Measurements from ENCODE around the gene UBXN11. TPM values are rescaled to one million over a fixed set of nuclear protein-coding genes. Genes with fewer than 3 reads are reported as not detected.

The UBXN11 gene
- total RNA-seq, 8 experiments from 2014 or later: 5.0 to 28.2 (median 13.7) TPM

GRCh38 chr1:26259578-26259977 lies 46.9 kb downstream of the UBXN11 start:
- no peak for ATAC-seq (replicated peaks in 6 of 8)
- in situ Hi-C loops (cut with MboI; ENCODE audit: low pct_unique_long_range_greater_than_20kb in 2 of 9, low sequenced_read_pairs in 9 of 9, unreplicated experiment in 9 of 9): no loop called here
- no peak overlapping the region for H3K4me3 ChIP-seq
- no peak overlapping the region for H3K27ac ChIP-seq
- no peaks in the 10 kb centered on the region for H3K4me1 ChIP-seq (replicated peaks in 1 of 2)
- 67 to 100% (median 97%) methylated on average over 2 to 5 of the region's 5 CpGs for WGBS, 10 experiments

GRCh38 chr1:26259005-26259404 lies 47.4 kb downstream of the UBXN11 start:
- Histone ChIP-seq H3K27ac (no peak overlapping the region), H3K4me1 (replicated peaks in 1 of 2) (no peaks in the 10 kb centered on the region), H3K4me3 (no peak overlapping the region)
- WGBS, 10 experiments: 71 to 100% (median 93%) methylated on average over 1 to 2 of the region's 2 CpGs; no CpG with 5 or more reads in 2 of the 10 experiments
- in situ Hi-C loops (cut with MboI; ENCODE audit: low pct_unique_long_range_greater_than_20kb in 2 of 9, low sequenced_read_pairs in 9 of 9, unreplicated experiment in 9 of 9): no loop called here
- no peak for ATAC-seq (replicated peaks in 6 of 8)

GRCh38 chr1:26257222-26257621 lies 49.2 kb downstream of the UBXN11 start:
- in situ Hi-C loops (cut with MboI; ENCODE audit: low pct_unique_long_range_greater_than_20kb in 2 of 9, low sequenced_read_pairs in 9 of 9, unreplicated experiment in 9 of 9): no loop called here
- ATAC-seq (replicated peaks in 6 of 8): no peak
- Histone ChIP-seq H3K4me3 (no peak overlapping the region), H3K27ac (no peak overlapping the region), H3K4me1 (replicated peaks in 1 of 2) (no peaks in the 10 kb centered on the region)
- 100% methylated on average over 1 to 2 of the region's 2 CpGs; no CpG with 5 or more reads in 6 of the 10 experiments for WGBS, 10 experiments

DNA sequence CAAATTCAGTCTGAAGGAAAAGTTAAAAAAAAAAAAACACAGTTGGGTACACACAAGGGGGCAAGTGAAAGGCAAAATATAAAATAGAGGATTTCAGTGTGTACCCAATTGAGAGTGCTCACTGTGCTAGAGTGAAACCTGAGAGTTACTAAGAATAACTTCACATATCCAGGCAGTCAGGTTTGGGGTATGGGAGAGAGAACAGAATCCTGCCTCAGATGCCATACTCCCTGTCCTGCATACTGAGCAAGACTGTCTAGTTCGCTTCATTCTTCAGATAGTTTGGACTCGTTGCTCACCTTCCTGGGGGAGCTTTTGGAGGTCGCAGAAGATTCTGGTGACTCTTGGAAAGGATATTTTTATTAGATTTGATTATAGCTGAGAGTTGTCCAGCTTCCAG lies 52.0 kb downstream of the UBXN11 start:
- Histone ChIP-seq H3K27ac (no peak overlapping the region), H3K4me1 (replicated peaks in 1 of 2) (no peaks in the 10 kb centered on the region), H3K4me3 (no peak overlapping the region)
- no peak for ATAC-seq (replicated peaks in 6 of 8)
- in situ Hi-C loops (cut with MboI; ENCODE audit: low pct_unique_long_range_greater_than_20kb in 2 of 9, low sequenced_read_pairs in 9 of 9, unreplicated experiment in 9 of 9): no loop called here
- WGBS, 10 experiments: 88 to 100% (median 96%) methylated on average over 1 to 3 of the region's 3 CpGs; no CpG with 5 or more reads in 3 of the 10 experiments

DNA sequence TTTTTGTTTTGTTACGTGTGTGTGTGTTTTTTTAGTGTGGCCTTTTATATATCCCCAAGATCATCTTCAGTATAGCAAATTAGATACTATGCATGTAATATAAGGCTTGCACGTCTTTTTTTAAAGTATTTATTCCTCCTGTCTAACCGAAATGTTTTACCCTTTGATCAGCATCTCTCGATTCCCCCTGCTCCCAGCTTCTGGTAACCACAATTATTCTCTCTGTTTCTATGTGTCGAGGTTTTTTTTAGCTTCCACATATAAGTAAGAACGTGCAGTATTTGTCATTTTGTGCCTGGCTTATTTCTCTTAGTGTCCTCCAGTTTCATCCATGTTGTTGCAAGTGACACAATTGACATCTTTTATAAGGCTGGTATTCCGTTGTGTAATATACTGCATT lies 53.7 kb downstream of the UBXN11 start:
- Histone ChIP-seq H3K4me1 (replicated peaks in 1 of 2) (no peaks in the 10 kb centered on the region), H3K4me3 (no peak overlapping the region), H3K27ac (no peak overlapping the region)
- ATAC-seq (replicated peaks in 6 of 8): no peak
- 67 to 95% (median 83%) methylated on average over 4 to 7 of the region's 7 CpGs; no CpG with 5 or more reads in 1 of the 10 experiments for WGBS, 10 experiments
- in situ Hi-C loops (cut with MboI; ENCODE audit: low pct_unique_long_range_greater_than_20kb in 2 of 9, low sequenced_read_pairs in 9 of 9, unreplicated experiment in 9 of 9): no loop called here

GRCh38 chr1:26239936-26240335 lies 66.5 kb downstream of the UBXN11 start:
- ATAC-seq (replicated peaks in 6 of 8): peak in 4 of 8 experiments; percentile 23 to 85 (median 50)

DNA sequence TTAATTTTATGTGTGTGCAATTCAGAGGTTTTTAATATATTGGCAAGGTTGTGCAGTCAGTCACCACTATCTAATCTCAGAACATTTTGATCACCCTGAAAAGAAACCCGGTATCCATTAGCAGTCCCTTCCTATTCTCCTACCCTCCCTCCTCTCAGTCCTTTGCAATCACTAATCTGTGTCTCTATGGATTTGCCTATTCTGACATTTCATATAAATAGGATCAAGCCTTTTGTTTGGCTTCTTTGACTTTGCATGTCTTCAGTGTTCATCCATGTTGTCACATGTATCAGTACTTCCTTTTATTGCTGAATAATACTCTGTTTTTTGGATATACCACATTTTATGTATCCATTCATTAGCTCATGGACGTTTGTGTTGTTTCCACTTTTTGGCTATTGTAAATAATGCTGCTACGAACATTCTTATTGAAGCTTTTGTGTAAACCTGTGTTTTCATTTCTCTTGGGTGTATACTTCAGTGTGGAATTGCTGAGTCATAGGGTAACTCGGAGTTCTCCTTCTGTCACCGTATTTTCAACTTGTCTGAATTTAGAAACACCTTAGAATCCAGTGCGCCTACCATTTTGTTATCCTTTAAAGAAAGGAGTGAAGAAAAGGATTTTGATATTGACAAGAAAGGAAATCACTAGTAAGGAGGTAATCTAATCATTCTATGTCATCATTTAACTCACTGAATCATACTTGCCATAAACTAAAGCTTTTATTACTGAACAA lies 69.0 kb downstream of the UBXN11 start:
- no peak overlapping the region for H3K4me3 ChIP-seq
- no peak for ATAC-seq (replicated peaks in 6 of 8)
- peaks cover 0 to 12% of the 10 kb centered on the region in 2 donors for H3K4me1 ChIP-seq (replicated peaks in 1 of 2)
- in situ Hi-C loops (cut with MboI; ENCODE audit: low pct_unique_long_range_greater_than_20kb in 2 of 9, low sequenced_read_pairs in 9 of 9, unreplicated experiment in 9 of 9): no loop called here
- WGBS, 10 experiments: 71 to 94% (median 87%) methylated on average over 1 to 6 of the region's 6 CpGs
- no peak overlapping the region for H3K27ac ChIP-seq

More at GRCh38 chr1:26239936-26240335, 66.5 kb downstream of the UBXN11 start:
- Histone ChIP-seq H3K4me3 (no peak overlapping the region), H3K27ac (no peak overlapping the region), H3K4me1 (replicated peaks in 1 of 2) (peaks cover 0 to 12% of the 10 kb centered on the region in 2 donors)
- in situ Hi-C loops (cut with MboI; ENCODE audit: low pct_unique_long_range_greater_than_20kb in 2 of 9, low sequenced_read_pairs in 9 of 9, unreplicated experiment in 9 of 9): no loop called here
- 53 to 100% (median 85%) methylated on average over 1 to 4 of the region's 4 CpGs for WGBS, 10 experiments

GRCh38 chr1:26234644-26235370 lies 71.6 kb downstream of the UBXN11 start:
- Histone ChIP-seq H3K4me3 (peak overlapping the region; percentile 54 to 94 (median 76)), H3K27ac (peak overlapping the region; percentile 84), H3K4me1 (replicated peaks in 1 of 2) (peaks cover 0 to 12% of the 10 kb centered on the region in 2 donors)
- ATAC-seq (replicated peaks in 6 of 8): no peak
- in situ Hi-C loops (cut with MboI; ENCODE audit: low pct_unique_long_range_greater_than_20kb in 2 of 9, low sequenced_read_pairs in 9 of 9, unreplicated experiment in 9 of 9): no loop called here
- 0 to 6% (median 3%) methylated on average over 1 to 24 of the region's 30 CpGs; no CpG with 5 or more reads in 1 of the 10 experiments for whole genome bisulfite sequencing, 10 experiments

- Histone ChIP-seq H3K4me1 (replicated peaks in 1 of 2) (peaks cover 0 to 12% of the 10 kb centered on the region in 2 donors), H3K27ac (peak within 1 kb of the TSS; percentile 84), H3K4me3 (peak within 1 kb of the TSS; percentile 54 to 94 (median 76))
- ATAC-seq (replicated peaks in 6 of 8): peak; percentile 93 to 96 (median 94)
- 0 to 6% (median 0%) methylated on average over 2 to 15 of the region's 73 CpGs; no CpG with 5 or more reads in 4 of the 10 experiments for WGBS, 10 experiments
- in situ Hi-C loops (cut with MboI; ENCODE audit: low pct_unique_long_range_greater_than_20kb in 2 of 9, low sequenced_read_pairs in 9 of 9, unreplicated experiment in 9 of 9): no loop called here
Measured at GRCh38 chr1:26233903-26234643, 72.4 kb downstream of the UBXN11 start, which contains the start of gene CEP85. Gene CEP85, plus strand, starts transcription at chr1:26234200. Its CDS starts 5,584 bp downstream, at chr1:26239784.

Other genes starting within 250 kb of the UBXN11 start
- 1 to 10 TPM in 1 of 8 experiments, under 1 TPM in 2, not detected in 5; 0.29 to 1.0 (median 0.31) TPM for gene TRIM63, start 239.0 kb downstream of the UBXN11 start, total RNA-seq
- gene PDIK1L, start 194.8 kb downstream of the UBXN11 start, total RNA-seq: 10 to 100 TPM in 6 of 8 experiments, 1 to 10 TPM in 2; 1.7 to 33.5 (median 24.1) TPM
- gene FAM110D, start 147.6 kb downstream of the UBXN11 start, total RNA-seq: 1 to 10 TPM in 1 of 8 experiments, under 1 TPM in 7; 0.15 to 1.1 (median 0.52) TPM
- 1 to 10 TPM in 2 of 8 experiments, under 1 TPM in 3, not detected in 3; 0.54 to 1.3 (median 0.92) TPM for gene C1orf232, start 137.7 kb downstream of the UBXN11 start, total RNA-seq
- gene ZNF593, start 136.7 kb downstream of the UBXN11 start, total RNA-seq: 100 to 1,000 TPM in 1 of 8 experiments, 10 to 100 TPM in 7; 29.9 to 109 (median 47.4) TPM
- gene ZNF593OS, start 134.8 kb downstream of the UBXN11 start, total RNA-seq: 1 to 10 TPM in 7 of 8 experiments, under 1 TPM in 1; 0.54 to 5.7 (median 3.5) TPM
- 1 to 10 TPM in 5 of 8 experiments, under 1 TPM in 3; 0.24 to 5.2 (median 2.1) TPM for gene CNKSR1, start 129.1 kb downstream of the UBXN11 start, total RNA-seq
- gene CATSPER4, start 116.0 kb downstream of the UBXN11 start, total RNA-seq: under 1 TPM in 2 of 8 experiments, not detected in 6; 0.08 to 0.52 TPM
- 10 to 100 TPM in 7 of 8 experiments, 1 to 10 TPM in 1; 8.6 to 39.1 (median 19.6) TPM for gene CEP85, start 72.4 kb downstream of the UBXN11 start, total RNA-seq
- gene SH3BGRL3, start 26.6 kb downstream of the UBXN11 start, total RNA-seq: 100 to 1,000 TPM in 1 of 8 experiments, 10 to 100 TPM in 7; 34.1 to 125 (median 45.5) TPM
- under 1 TPM in 3 of 8 experiments, not detected in 5; 0.49 to 0.76 (median 0.71) TPM for gene CD52, start 11.3 kb upstream of the UBXN11 start, total RNA-seq
- 1 to 10 TPM in 5 of 8 experiments, under 1 TPM in 3; 0.25 to 3.5 (median 2.1) TPM for gene CRYBG2, start 47.5 kb upstream of the UBXN11 start, total RNA-seq
- gene ZNF683, start 66.1 kb upstream of the UBXN11 start, total RNA-seq: 1 to 10 TPM in 1 of 8 experiments, under 1 TPM in 4, not detected in 3; 0.27 to 1.4 (median 0.63) TPM
- gene LIN28A, start 104.2 kb upstream of the UBXN11 start, total RNA-seq: 10 to 100 TPM in 1 of 8 experiments, 1 to 10 TPM in 3, under 1 TPM in 4; 0.14 to 66.0 (median 2.9) TPM
- gene DHDDS, start 125.7 kb upstream of the UBXN11 start, total RNA-seq: 10 to 100 TPM; 42.7 to 86.2 (median 53.1) TPM
- 1,000 to 10,000 TPM in 1 of 8 experiments, 100 to 1,000 TPM in 7; 105 to 1,573 (median 517) TPM for gene HMGN2, start 165.8 kb upstream of the UBXN11 start, total RNA-seq
- 10 to 100 TPM in 2 of 8 experiments, 1 to 10 TPM in 6; 1.5 to 11.7 (median 6.0) TPM for gene RPS6KA1, start 223.1 kb upstream of the UBXN11 start, total RNA-seq